ENCODE data around the gene KCNB1.

- TF ChIP-seq CTCF (IDR thresholded peaks at IDR 0.05) (no peak), POLR2AphosphoS5 (IDR thresholded peaks at IDR 0.05) (peak in 2 of 3 donors; percentile 23 to 31)
Observed at GRCh38 chr20:49400904-49401303, 81.6 kb downstream of the KCNB1 start.

Measured in stomach (tissue), 4 donors.